ENCODE measurements around the gene RALB.

GRCh38 chr2:120314690-120315366, 62.2 kb downstream of the RALB start:
- TF ChIP-seq CTCF (IDR thresholded peaks at IDR 0.05): no peak
- no peak for TF ChIP-seq POLR2A (IDR thresholded peaks at IDR 0.05)
